Skeletal muscle tissue (tissue), 4 donors: Measurements from ENCODE around the gene AK3. TPM values are rescaled to one million over a fixed set of nuclear protein-coding genes. Genes with fewer than 3 reads are reported as not detected.
A peak's percentile ranks its signal among the peaks of the same experiment; 100 is the strongest.

Source experiments
- H3K27ac ChIP-seq: one replicate; pipeline ENCODE4 v1.7.0; 2013; ENCODE audit warnings: mild to moderate bottlenecking, low read depth, low read length, inconsistent platforms
- H3K27me3 ChIP-seq, 3 donors: one replicate each; pipeline ENCODE4 v1.7.0; 2013; ENCODE audit warnings: low read length in 3 of 3; ENCODE audit not compliant: control insufficient read depth in 3 of 3, insufficient read depth in 3 of 3
- H3K36me3 ChIP-seq, 3 donors: one replicate each; pipeline ENCODE4 v1.7.0; 2013; ENCODE audit warnings: low read length in 3 of 3; ENCODE audit not compliant: control insufficient read depth in 3 of 3, insufficient read depth in 3 of 3
- H3K4me1 ChIP-seq, 3 donors: one replicate each; pipeline ENCODE4 v1.7.0; 2013; ENCODE audit warnings: low read length in 3 of 3, mild to moderate bottlenecking in 3 of 3; ENCODE audit not compliant: control insufficient read depth in 3 of 3, insufficient read depth in 3 of 3
- H3K4me3 ChIP-seq, 3 donors: one replicate each; pipeline ENCODE4 v1.7.0; 2013; ENCODE audit warnings: low read length in 3 of 3
- H3K9ac ChIP-seq, 3 donors: one replicate each; pipeline ENCODE4 v1.7.0; 2013; ENCODE audit warnings: low read length in 3 of 3, mild to moderate bottlenecking in 3 of 3, moderate library complexity in 2 of 3, low read depth in 1 of 3
- H3K9me3 ChIP-seq, 3 donors: one replicate each; pipeline ENCODE4 v1.7.0; 2013; ENCODE audit warnings: low read length in 3 of 3; ENCODE audit not compliant: control insufficient read depth in 3 of 3
- total RNA-seq: library from RNA; depleted of rRNA; stranded (reverse); fragments of >200 nt; gene quantifications from one replicate; pipeline ENCODE4 v1.2.3, GENCODE V29; 2014
- donor health status: Osteomylitis.

Gene AK3
- total RNA-seq, 1 donor from 2014 or later, result 18.3 TPM

DNA sequence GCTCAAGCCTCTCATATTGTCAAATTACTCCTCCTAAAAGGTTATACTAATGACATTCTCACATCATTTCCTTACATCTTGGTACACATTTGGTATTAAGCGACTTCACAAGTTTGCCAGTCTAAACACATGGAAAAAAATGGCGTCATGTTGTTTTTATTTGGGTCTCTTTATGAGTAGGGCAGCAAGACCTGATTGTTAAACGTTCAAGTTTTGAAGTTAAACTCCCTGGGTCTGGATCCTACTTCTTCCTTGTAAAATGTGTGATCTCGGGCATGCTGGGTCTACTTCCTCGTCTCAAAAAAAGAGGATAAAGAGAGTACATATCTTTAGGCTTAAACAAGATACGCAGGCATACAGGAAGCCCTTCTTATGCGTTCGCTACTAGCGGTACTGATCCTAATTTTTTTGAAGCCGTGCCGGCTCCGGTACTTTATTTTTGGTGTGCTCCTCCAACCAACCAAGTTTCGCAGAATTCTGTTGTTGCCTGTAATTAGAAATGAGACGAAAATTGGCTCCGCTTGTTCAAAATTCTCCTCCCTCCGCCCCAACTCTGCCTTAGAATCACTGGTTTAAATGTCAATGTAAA lies 62.2 kb downstream of the AK3 start:
- H3K27ac ChIP-seq, result peak overlapping the region; percentile 98
- H3K36me3 ChIP-seq, result no peaks in the 10 kb centered on the region
- peak overlapping the region; percentile 96 to 98 (median 98) for H3K9ac ChIP-seq
- peaks cover 8 to 33% (median 20%) of the 10 kb centered on the region in 3 donors for H3K4me1 ChIP-seq
- no peaks in the 10 kb centered on the region for H3K9me3 ChIP-seq
- no peaks in the 10 kb centered on the region for H3K27me3 ChIP-seq
- peak overlapping the region; percentile 83 to 96 (median 94) for H3K4me3 ChIP-seq

DNA sequence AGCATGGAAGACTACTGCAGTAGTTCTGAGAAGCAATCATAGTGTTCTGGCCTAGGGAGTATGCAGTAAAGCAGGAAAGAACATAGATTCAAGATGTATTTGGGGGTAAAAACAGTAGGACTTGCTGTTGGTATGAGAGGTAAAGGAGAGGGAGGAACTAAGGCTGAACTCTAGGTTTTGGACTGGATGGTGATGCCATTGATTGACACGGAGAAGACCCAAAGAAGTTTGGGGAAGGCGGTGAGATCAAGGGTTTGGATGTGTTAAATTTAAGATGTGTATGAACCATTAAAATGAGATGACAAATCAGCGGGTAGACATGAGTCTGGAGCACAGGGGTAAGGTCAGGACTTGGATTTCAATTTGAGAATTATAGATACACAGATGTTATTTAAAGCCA lies 63.6 kb downstream of the AK3 start:
- H3K9me3 ChIP-seq, result no peaks in the 10 kb centered on the region
- no peak overlapping the region for H3K27ac ChIP-seq
- H3K36me3 ChIP-seq, result no peaks in the 10 kb centered on the region
- H3K4me1 ChIP-seq, result peaks cover 4 to 26% (median 20%) of the 10 kb centered on the region in 3 donors
- H3K27me3 ChIP-seq, result no peaks in the 10 kb centered on the region
- H3K4me3 ChIP-seq, result no peak overlapping the region
- no peak overlapping the region for H3K9ac ChIP-seq

- Histone ChIP-seq H3K36me3 (no peaks in the 10 kb centered on the region), H3K27me3 (no peaks in the 10 kb centered on the region), H3K9ac (no peak overlapping the region), H3K9me3 (no peaks in the 10 kb centered on the region), H3K27ac (no peak overlapping the region), H3K4me3 (no peak overlapping the region), H3K4me1 (peaks cover 0 to 11% (median 7%) of the 10 kb centered on the region in 3 donors)
Measured at GRCh38 chr9:4674783-4675182, 66.2 kb downstream of the AK3 start.

GRCh38 chr9:4671737-4672136 lies 69.3 kb downstream of the AK3 start:
- no peaks in the 10 kb centered on the region for H3K36me3 ChIP-seq
- H3K4me1 ChIP-seq, result peaks cover 0 to 4% (median under 1%) of the 10 kb centered on the region in 3 donors
- no peak overlapping the region for H3K4me3 ChIP-seq
- no peaks in the 10 kb centered on the region for H3K9me3 ChIP-seq
- no peaks in the 10 kb centered on the region for H3K27me3 ChIP-seq
- H3K9ac ChIP-seq, result no peak overlapping the region
- H3K27ac ChIP-seq, result no peak overlapping the region

DNA sequence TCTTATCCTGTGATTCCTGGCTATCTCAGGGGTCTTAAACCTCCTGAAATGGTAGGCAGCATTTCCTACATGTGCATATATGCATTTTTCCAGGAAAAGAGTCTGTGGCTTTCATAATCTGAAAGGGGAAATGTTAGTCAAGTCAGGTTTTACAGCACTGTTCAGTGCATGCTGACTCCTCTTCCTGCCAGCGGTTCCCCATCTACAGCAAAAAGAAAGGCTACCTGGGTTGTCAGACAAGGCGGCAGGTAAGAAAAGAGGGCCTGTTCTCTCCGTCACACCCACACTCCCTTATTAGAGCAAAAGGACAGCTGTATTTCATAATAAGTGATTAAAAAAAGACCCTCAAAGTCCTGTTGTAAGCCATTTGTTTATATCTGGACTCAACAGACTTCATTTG lies 70.4 kb downstream of the AK3 start:
- H3K9ac ChIP-seq, result no peak overlapping the region
- no peaks in the 10 kb centered on the region for H3K27me3 ChIP-seq
- H3K4me1 ChIP-seq, result peaks cover 6 to 11% (median 7%) of the 10 kb centered on the region in 3 donors
- H3K4me3 ChIP-seq, result no peak overlapping the region
- no peaks in the 10 kb centered on the region for H3K9me3 ChIP-seq
- no peaks in the 10 kb centered on the region for H3K36me3 ChIP-seq
- H3K27ac ChIP-seq, result no peak overlapping the region

DNA sequence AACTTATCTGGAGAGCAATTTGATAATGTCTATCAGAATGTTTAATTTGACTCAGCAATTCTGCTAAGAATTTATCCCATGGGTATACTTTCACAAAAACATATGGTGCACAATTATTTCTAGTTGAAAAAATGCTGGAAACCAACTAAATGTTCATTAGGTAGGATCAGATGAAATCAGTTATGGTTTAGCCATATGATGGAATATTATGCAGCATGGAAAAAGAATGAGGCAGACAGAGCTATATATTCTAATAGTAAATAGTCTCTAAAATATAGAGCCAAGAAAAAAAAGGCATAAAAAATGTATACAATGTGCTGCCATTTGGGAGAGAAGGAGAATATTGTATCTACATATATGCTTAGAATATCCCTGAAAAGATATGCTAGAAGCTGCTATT lies 71.1 kb downstream of the AK3 start:
- no peaks in the 10 kb centered on the region for H3K9me3 ChIP-seq
- no peak overlapping the region for H3K27ac ChIP-seq
- no peak overlapping the region for H3K9ac ChIP-seq
- H3K4me3 ChIP-seq, result no peak overlapping the region
- H3K36me3 ChIP-seq, result no peaks in the 10 kb centered on the region
- peaks cover 6 to 12% (median 7%) of the 10 kb centered on the region in 3 donors for H3K4me1 ChIP-seq
- H3K27me3 ChIP-seq, result no peaks in the 10 kb centered on the region

DNA sequence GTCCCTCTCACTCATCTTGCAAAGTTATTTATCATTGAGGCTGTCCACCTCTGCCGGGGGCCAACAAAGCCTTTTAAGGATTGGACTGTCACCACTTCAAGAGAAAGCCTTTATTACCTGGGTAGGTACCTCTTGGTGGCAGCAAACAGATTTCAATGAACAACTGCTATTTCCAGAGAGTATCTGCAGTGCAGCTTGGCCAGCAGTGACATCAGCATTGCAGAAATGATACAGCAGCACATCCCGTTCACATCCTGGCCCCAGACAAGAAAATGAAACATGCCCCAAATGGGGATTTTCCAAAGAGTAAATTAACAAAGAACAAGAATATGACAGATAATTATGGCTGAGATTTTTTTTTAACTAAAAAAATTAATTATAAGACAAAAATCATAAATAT lies 72.4 kb downstream of the AK3 start:
- Histone ChIP-seq H3K36me3 (no peaks in the 10 kb centered on the region), H3K4me3 (no peak overlapping the region), H3K27ac (no peak overlapping the region), H3K9ac (no peak overlapping the region), H3K9me3 (no peaks in the 10 kb centered on the region), H3K4me1 (peaks cover 6 to 12% (median 7%) of the 10 kb centered on the region in 3 donors), H3K27me3 (no peaks in the 10 kb centered on the region)

- Histone ChIP-seq H3K36me3 (no peaks in the 10 kb centered on the region), H3K27ac (no peak overlapping the region), H3K9ac (no peak overlapping the region), H3K4me1 (peaks cover 13 to 18% (median 14%) of the 10 kb centered on the region in 3 donors), H3K4me3 (no peak overlapping the region), H3K27me3 (no peaks in the 10 kb centered on the region), H3K9me3 (no peaks in the 10 kb centered on the region)
Measured at GRCh38 chr9:4667681-4668080, 73.3 kb downstream of the AK3 start.

- Histone ChIP-seq H3K4me1 (peaks cover 20 to 29% (median 22%) of the 10 kb centered on the region in 3 donors), H3K9me3 (no peaks in the 10 kb centered on the region), H3K27me3 (no peaks in the 10 kb centered on the region), H3K9ac (peak within 1 kb of the TSS; percentile 60 to 82 (median 67)), H3K36me3 (no peaks in the 10 kb centered on the region), H3K4me3 (peak within 1 kb of the TSS; percentile 68 to 80 (median 76)), H3K27ac (peak within 1 kb of the TSS; percentile 19)
Measured at GRCh38 chr9:4666042-4666699, 74.8 kb downstream of the AK3 start, which contains the start of gene SPATA6L. SPATA6L (minus strand) TSS chr9:4666480; CDS start chr9:4666250, 230 bp downstream.

GRCh38 chr9:4665357-4665756 lies 75.6 kb downstream of the AK3 start:
- H3K4me3 ChIP-seq, result no peak overlapping the region
- no peaks in the 10 kb centered on the region for H3K27me3 ChIP-seq
- H3K4me1 ChIP-seq, result peaks cover 20 to 29% (median 22%) of the 10 kb centered on the region in 3 donors
- H3K9ac ChIP-seq, result no peak overlapping the region
- no peaks in the 10 kb centered on the region for H3K36me3 ChIP-seq
- H3K9me3 ChIP-seq, result no peaks in the 10 kb centered on the region
- H3K27ac ChIP-seq, result peak overlapping the region; percentile 19
